Stimulated activated CD8-positive, alpha-beta memory T cell treated with anti-CD3 and anti-CD28 coated beads, Interleukin-7, amount 100 ng/mL, for 4 hours (primary cell): ENCODE results near the gene TSEN34.
"Not testable (repeated sequence)": the region's sequence is repeated elsewhere in the genome, so short reads cannot be mapped to it uniquely, and the experiment has no call there.

Experiments
- DNase-seq, 2 donors: peaks; one replicate each; pipeline ENCODE4 v3.0.0-alpha.2; 2020; ENCODE audit warnings: low read depth in 2 of 2

The TSEN34 gene

GRCh38 chr19:54188215-54188871, 2.8 kb upstream of the TSEN34 start:
- DNase-seq, result peak; percentile 45 to 70

DNA sequence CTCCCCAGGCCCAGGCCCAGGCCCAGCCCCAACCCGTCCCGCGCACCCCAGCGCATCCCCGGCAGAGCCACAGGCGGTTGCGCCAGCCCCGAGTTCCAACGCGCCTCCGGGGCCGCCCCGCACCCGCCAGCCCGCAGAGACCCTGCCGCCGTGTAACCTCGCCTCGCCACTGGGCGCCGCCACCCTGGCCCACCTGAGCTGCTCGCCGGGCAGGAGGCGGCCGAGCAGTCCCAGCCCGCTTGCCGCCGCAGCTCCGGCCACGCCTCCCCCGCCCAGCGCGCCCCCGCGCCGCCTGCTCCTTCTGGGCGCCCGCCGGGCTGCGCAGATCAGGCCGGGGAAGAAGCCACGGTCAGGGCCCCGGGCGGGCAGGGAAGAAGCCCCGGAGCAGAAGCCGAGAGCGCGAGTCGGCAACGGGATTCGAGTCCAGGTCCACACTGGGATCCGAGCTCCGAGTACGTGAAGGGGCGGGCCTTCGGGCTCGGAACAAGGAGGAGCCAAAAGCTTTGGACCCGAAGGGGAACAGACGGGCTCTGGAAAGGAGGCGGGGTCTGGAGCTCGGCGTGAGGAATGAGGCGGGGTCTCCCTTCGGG, 1.9 kb upstream of the TSEN34 start, which contains the start of gene MBOAT7:
TSS of gene MBOAT7 (minus strand) at position 436 of the 590 bp plus-strand sequence. CDS start 1,072 bp downstream, outside the sequence.
- DNase-seq, result peak in 1 of 2 donors; percentile 62

DNA sequence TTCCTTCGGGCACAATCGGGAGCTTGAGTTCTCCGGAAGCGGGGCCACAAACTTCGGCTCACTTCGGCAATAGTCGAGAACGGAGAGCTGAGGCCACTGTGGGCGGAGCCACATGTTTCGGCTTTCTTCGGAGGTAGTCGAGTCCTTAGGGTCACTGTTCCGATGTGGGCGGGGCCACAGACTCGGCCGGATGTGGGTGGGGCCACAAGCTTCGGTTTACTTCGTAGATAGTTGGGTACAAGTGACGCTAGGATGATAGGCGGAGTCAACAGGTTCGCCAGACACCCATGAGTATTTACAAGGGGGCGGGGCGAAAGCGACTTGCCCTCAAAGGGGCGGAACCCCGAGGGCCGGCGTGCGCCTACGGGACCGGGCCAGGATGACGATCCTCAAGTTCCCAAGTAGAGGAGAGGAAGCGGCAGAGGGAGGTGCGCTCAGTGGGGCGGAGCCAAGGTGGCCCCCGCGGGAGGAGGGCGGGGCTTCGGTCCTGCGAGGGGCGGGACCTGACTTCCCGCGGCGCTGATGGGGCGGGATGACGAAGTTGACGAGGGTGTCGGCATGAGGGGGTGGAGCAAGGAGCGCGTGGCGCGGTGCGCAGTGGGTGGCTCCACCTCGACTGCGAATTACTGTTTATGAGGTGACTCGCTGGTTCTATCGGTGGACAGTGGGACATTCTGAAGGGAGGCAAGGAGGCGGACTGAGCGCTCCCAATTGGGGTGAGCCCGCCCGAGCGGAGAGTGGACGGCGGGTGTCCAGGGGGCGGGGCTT, 1.2 kb upstream of the TSEN34 start:
- DNase-seq, result peak; percentile 100

DNA sequence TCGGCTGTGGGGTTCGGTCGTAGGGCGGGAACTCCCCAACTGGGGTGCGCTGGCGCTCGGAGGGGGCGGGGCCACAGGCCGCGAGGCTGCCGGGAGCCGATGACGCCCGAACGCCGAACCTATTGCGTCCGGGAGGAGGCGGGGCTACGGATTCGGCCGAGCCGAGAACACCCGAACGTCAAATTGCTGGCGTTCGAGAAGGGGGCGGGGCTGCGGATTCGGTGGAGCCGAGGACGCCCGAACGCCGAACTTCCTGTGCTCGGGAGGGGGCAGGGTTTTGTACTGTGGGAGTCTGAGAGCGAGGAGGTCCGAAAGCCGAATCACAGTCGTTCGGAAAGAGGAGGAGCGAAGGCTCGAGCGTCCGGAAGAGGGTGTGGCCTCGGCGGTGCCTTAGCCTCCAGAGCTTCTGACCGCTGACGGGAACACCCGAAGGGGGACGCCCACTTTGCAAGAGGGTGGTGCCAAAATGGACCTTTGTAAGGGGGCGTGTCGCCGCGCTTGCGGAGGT, 551 bp upstream of the TSEN34 start:
- DNase-seq, result peak; percentile 100

GRCh38 chr19:54191811-54192453, 824 bp downstream of the TSEN34 start:
- no peak for DNase-seq

- no peak for DNase-seq
Observed at GRCh38 chr19:54193011-54193410, 1.9 kb downstream of the TSEN34 start.

DNA sequence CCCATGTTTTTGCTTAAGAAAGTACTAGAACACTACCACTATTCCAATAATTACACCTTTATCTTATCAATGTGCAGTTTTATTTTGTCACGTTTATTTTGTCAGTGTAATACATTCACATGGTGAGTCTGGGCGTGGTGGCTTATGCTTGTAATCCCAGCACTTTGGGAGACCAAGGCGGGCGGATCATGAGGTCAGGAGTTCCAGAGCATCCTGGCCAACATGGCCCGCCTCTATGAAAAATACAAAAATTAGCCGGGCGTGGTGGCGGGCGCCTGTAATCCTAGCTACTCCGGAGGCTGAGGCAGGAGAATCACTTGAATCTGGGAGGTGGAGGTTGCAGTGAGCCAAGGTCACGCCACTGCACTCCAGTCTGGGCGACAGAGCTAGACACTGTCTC, 3.4 kb downstream of the TSEN34 start:
- not testable (repeated sequence) for DNase-seq

GRCh38 chr19:54196536-54196935, 5.4 kb downstream of the TSEN34 start:
- no peak for DNase-seq

DNA sequence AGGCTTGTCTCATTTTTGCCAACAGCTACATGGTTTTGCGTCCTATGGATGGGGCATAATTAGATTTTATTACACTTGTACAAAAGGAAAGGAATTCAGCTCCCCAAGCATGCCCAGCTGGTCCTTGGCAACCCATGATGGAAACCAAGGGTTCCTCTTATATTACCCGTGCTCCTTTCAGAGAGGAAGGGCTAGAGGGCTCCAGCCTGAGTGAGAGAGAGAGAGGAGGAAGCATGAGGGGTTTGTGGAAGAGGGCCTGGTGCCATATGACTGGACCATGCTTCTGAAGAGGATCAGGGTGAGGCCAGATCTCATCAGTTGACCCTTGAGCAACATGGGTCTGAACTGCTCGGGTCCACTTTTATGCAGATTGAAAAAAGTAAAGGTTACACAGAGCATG, 6.0 kb downstream of the TSEN34 start:
- no peak for DNase-seq

- DNase-seq, result no peak
Observed at GRCh38 chr19:54199401-54199800, 8.3 kb downstream of the TSEN34 start.

- no peak for DNase-seq
Observed at GRCh38 chr19:54201172-54201701, 10.1 kb downstream of the TSEN34 start.

DNA sequence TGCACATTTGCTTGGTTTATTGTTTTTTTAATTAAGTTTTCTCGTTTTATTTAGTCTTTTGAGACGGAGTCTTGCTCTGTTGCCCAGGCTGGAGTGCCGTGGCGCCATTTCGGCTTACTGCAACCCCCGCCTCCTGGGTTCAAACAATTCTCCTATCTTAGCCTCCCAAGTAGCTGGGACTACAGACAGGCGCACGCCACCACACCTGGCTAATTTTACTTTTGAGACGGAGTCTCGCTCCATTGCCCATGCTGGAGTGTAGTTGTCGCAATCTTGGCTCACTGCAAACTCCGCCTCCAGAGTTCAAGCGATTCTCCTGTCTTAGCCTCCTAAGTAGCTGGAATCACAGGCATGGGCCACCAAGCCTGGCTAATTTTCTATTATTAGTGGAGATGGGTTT, 10.9 kb downstream of the TSEN34 start:
- DNase-seq, result no peak

DNA sequence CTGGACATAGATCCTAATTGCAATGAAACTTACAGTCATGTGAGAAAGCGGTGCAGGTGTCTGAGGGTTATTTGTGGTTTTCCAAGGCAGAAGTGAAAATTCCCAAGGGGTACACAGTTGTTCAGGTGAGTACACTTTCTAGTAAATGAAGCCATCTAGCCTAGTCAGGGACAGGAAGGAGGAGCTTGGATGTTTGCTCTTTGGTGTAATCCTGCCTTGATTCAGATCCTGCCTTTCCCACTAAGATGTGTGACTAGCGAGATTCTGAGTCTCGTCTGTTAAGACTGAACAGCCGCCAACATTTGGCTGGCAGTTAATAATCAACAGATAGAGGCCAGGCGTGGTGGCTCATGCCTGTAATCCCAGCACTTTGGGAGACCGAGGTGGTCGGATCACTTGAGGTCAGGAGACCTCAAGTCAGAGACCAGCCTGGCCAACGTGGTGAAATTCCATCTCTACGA, 12.1 kb downstream of the TSEN34 start:
- no peak for DNase-seq

DNA sequence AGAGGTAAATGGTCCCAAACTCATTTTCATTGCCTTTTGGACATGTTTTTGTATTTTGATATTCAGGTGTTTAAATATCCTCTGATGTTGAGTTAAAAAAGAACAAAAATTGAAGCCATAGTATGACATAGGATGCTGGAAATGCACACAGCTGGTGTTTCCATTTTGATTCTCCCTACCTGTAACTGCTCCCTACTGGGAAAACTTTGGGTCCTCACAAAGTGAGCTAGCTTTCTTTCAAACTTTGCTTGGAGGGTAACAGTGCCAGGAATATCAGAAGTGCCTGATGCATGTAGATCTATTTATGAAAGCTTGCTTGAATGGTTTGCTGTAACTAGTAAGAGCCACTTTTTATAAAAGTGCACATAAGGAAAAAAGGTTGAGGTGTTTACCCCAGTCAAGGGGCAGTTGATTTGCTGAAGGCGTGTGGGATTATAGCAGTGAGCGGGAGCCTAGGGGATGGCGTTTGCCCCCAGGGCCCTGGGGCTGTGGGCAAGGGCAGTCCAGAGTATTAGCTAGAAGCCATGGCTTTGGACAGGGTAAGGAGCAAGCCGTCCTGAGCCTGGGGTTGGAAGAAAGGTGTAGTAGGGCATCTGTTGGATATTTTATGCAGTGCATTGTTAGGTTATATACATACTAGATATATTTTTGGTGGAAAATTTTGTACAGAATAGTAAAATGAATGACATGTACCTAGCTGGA, 13.8 kb downstream of the TSEN34 start:
- no peak for DNase-seq

GRCh38 chr19:54206030-54206830, 15.1 kb downstream of the TSEN34 start:
- no peak for DNase-seq

DNA sequence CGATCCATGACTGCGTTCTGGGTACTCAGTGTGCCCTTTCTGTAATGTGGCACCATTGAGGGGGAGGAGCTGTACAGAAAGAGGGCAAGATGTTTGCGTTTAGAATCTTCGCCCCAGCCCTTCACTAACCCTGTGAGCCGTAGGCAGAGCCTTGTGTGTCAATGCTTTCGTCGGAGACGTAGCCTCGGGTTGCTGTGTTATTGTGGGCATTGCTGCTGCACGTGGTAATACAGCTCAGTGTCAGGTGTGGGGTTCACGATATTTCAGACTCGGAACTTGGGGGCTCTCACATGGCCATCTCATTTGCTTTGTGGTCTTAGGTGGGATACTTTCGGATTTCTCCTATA, 15.7 kb downstream of the TSEN34 start:
- DNase-seq, result no peak

DNA sequence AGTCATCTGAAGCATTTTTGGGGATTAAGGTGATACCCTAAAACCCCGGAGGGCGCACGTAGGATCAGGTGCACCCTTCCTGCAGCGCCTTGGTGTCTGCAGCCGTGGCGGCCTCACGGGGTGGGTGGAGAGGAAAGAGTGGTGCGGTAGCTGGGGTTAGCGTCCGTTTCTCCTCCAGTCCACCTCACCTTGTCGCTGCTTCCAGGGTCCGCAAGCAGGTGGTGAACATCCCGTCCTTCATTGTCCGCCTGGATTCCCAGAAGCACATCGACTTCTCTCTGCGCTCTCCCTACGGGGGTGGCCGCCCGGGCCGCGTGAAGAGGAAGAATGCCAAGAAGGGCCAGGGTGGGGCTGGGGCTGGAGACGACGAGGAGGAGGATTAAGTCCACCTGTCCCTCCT, 16.1 kb downstream of the TSEN34 start:
- DNase-seq, result not testable (repeated sequence)

DNA sequence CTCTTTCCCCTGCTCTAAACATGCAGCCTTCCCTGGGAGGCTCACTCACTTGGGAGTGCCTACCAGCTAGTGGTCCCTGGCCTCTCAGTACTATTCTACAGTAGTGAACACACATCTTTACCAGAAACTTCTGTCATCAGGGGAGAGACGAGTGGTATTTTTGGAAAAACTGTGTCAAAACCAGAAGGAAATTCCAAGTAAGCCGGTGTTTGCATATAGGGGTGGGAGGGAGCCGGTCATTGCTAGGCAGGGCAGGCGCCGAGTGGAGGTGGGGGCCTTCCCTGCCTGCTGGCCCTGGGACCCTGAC, 16.5 kb downstream of the TSEN34 start:
- no peak for DNase-seq

DNA sequence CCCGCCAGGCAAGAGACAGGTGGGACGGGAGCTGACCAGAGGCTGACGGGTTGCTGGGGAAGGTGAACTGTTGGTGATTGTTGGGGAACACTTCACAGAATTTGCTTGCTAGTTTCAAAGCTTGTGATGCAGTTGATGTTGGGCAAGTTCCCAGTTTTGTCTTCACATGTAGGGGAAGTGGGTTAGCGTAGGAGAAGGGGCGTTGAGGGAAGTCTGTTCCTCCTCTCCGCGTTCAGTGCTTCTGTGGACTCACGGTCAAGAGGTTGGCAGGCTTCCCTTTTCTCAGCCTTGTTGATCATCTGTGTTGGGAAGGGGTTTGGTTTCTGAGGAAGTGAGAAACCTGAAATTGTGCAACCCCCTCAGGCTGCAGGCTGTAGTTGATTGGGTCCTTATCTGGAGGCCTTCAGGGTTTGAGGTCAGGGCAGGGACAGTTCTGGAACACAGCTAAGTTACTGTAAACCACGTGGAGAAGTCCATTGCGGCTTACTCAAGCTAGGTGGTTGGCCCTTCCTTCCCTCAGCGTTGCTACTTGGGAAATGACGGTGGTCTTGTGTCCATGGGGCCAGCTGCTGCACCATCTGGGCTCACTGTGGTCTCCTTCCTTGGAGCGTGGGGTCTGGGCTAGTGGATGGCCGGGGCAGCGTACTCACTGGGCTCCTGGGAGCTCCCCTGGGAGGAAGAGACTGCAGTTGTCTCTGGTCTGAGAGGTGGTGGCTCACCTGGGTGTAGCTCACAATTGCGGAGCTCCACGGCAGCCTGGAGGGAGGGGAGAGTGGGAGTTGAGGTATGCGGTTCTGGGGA, 17.1 kb downstream of the TSEN34 start:
- peak in 1 of 2 donors; percentile 42 for DNase-seq

DNA sequence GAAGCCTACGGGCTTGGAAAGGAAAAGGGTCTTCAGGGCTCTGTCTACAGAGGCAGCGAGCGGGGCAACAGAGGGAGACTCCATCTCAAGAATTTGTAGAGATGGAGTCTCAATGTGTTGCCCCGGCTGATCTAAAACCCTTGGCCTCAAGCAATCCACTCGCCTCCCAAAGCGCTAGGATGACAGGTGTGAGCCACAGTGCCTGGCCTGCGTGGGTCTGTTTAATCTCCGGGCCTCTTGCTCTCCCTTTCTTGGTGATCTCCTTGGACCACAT, 17.6 kb downstream of the TSEN34 start:
- no peak for DNase-seq
